ENCODE measurements around the gene IFI27L2. TPM values are rescaled to one million over a fixed set of nuclear protein-coding genes. Genes with fewer than 3 reads are reported as not detected.
A peak's percentile ranks its signal among the peaks of the same experiment; 100 is the strongest.

The IFI27L2 gene
- total RNA-seq, 6 experiments from 2014 or later, result 1.8 to 7.9 (median 4.1) TPM; not detected in 1

DNA sequence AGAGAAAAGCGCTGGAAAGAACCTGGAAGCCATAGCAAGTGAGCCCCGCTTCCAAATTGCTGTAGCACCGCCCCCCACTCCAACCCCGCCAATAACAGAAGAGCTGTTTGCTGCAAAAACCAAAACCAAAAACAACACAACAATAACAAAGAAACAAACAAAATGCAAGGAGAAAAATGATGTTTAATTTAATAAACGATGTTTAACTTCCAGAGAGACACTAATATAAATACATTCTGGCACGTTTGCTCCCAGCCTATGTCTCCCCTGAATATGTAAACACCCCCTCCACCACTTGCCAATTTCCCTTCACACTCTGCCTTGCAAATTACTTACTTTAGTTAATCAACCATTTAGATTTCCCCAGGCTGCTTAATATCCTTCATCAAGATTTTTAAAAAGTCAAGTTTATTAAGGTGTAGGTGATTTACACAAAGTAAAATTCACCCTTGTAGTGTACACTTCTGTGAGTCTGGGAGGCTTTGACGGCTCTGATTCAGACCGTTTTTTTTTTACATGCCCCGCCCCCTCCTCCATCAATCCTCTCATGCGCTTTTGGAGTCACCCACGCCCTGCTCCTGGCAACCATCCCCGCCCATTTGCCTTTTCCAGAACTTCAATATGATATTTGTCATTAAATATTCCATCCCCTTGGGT lies 482 bp upstream of the IFI27L2 start:
- 2% methylated on average over 12 of the region's 12 CpGs for WGBS (ENCODE audit: insufficient coverage, low coverage, low lambda C conversion rate, missing lambda C conversion rate)
- no peaks in the 10 kb centered on the region for H3K9me3 ChIP-seq
- H3K27me3 ChIP-seq, result no peaks in the 10 kb centered on the region
- intact Hi-C loops (cut with DNase I), result loop anchor here (10.0 kb wide), 1 partner anchor 85 kb away; no protein-coding TSS in a partner anchor
- H3K4me1 ChIP-seq, result peaks cover 0 to 7% (median 0%) of the 10 kb centered on the region in 4 donors
- H3K4me3 ChIP-seq, result peak overlapping the region; percentile 28 to 45 (median 30)
- TF ChIP-seq POLR2A (IDR thresholded peaks at IDR 0.05), result no peak
- TF ChIP-seq, protein P1, sequence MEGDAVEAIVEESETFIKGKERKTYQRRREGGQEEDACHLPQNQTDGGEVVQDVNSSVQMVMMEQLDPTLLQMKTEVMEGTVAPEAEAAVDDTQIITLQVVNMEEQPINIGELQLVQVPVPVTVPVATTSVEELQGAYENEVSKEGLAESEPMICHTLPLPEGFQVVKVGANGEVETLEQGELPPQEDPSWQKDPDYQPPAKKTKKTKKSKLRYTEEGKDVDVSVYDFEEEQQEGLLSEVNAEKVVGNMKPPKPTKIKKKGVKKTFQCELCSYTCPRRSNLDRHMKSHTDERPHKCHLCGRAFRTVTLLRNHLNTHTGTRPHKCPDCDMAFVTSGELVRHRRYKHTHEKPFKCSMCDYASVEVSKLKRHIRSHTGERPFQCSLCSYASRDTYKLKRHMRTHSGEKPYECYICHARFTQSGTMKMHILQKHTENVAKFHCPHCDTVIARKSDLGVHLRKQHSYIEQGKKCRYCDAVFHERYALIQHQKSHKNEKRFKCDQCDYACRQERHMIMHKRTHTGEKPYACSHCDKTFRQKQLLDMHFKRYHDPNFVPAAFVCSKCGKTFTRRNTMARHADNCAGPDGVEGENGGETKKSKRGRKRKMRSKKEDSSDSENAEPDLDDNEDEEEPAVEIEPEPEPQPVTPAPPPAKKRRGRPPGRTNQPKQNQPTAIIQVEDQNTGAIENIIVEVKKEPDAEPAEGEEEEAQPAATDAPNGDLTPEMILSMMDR (IDR thresholded peaks at IDR 0.05), result no peak
- no peak overlapping the region for H3K27ac ChIP-seq
- no peaks in the 10 kb centered on the region for H3K36me3 ChIP-seq
- DNase-seq, result no peak
- peak in 2 of 4 donors; percentile 39 to 61 for ATAC-seq

DNA sequence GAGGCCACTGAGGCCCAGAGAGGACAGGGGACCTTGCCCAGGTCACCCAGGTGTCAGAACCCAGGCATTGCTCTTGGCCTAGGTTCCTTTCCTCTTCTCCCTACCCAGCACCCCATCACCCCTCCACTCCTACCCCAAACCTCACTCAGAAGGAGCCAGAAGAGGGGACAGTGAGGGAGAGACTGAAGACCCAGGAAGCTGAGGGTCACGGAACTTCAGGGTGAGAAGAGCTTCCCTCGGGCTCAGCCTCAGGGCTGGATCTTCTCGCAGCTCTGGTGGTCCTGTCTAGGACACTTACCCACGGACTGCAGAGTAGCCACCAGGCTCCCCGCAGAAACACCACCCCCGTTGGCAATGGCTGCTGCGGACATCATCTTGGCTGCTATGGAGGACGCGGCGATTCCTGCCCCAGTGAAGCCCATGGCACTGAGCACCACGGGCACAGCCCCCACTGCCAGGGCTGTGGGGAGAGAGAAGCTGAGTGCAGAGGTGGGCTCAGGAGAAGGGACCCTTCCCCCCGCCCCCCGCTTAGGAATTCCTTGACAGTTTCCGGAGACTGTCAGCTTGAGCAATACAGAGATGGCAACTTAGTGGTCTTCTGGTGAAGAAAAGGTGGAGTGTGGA lies 1.1 kb downstream of the IFI27L2 start:
- DNase-seq, result no peak
- no peaks in the 10 kb centered on the region for H3K9me3 ChIP-seq
- ATAC-seq, result no peak
- H3K36me3 ChIP-seq, result no peaks in the 10 kb centered on the region
- peaks cover 0 to 7% (median 0%) of the 10 kb centered on the region in 4 donors for H3K4me1 ChIP-seq
- 85% methylated on average over 11 of the region's 14 CpGs for WGBS (ENCODE audit: insufficient coverage, low coverage, low lambda C conversion rate, missing lambda C conversion rate)
- H3K27me3 ChIP-seq, result no peaks in the 10 kb centered on the region
- no peak for TF ChIP-seq POLR2A (IDR thresholded peaks at IDR 0.05)
- TF ChIP-seq, protein P1 (IDR thresholded peaks at IDR 0.05), result no peak
- intact Hi-C loops (cut with DNase I), result loop anchor here (10.0 kb wide), 1 partner anchor 84 kb away; no protein-coding TSS in a partner anchor
- H3K4me3 ChIP-seq, result no peak overlapping the region
- H3K27ac ChIP-seq, result no peak overlapping the region

DNA sequence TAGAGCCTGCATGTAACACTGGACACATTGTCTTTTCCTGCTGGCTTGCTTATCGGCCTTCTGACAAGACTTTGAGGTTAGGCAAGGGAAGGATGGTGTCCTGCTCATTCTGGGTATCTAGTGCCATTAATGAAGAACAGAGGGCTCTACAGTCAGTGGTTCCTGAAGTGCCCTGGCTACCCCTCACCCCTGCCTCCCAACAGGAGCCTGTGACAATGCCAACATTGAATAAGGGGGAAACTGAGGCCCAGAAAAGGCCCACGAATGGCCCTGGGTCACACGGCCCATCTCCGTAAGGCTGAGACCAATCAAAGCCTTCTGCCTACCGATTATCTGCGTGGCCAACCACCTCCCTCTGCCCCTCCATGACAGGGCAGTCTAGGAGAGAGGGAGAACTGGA lies 2.1 kb downstream of the IFI27L2 start:
- WGBS (ENCODE audit: insufficient coverage, low coverage, low lambda C conversion rate, missing lambda C conversion rate), result 89% methylated on average over 1 of the region's 6 CpGs

DNA sequence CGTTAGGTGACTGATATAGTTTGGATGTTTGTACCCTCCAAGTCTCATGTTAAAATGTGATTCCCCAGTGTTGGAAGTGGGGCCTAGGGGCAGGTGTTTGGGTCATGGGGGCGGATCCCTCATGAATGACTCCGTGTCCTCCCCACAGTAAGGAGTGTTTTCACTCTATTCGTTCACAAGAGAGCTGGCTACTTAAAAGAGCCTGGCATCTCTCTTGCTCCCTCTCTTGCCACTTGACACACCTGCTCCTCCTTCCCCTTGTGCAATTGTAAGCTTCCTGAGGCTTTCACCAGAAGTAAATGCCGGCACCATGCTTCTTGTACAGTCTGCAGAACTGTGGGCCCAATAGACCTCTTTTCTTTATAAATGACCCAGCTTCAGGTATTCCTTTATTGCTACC lies 2.6 kb downstream of the IFI27L2 start:
- H3K27ac ChIP-seq, result no peak overlapping the region

More for the DNA sequence above, 2.1 kb downstream of the IFI27L2 start:
- Histone ChIP-seq H3K9me3 (no peaks in the 10 kb centered on the region), H3K4me3 (no peak overlapping the region), H3K36me3 (no peaks in the 10 kb centered on the region), H3K27ac (no peak overlapping the region), H3K4me1 (peaks cover 0 to 7% (median 0%) of the 10 kb centered on the region in 4 donors), H3K27me3 (no peaks in the 10 kb centered on the region)
- TF ChIP-seq, protein P1 (IDR thresholded peaks at IDR 0.05), result no peak
- TF ChIP-seq POLR2A (IDR thresholded peaks at IDR 0.05), result no peak
- DNase-seq, result no peak
- ATAC-seq, result no peak
- intact Hi-C loops (cut with DNase I), result loop anchor here (10.0 kb wide), 1 partner anchor 83 kb away; no protein-coding TSS in a partner anchor

More for the DNA sequence above, 2.6 kb downstream of the IFI27L2 start:
- Histone ChIP-seq H3K9me3 (no peaks in the 10 kb centered on the region), H3K4me3 (no peak overlapping the region), H3K36me3 (no peaks in the 10 kb centered on the region), H3K4me1 (peaks cover 0 to 7% (median 0%) of the 10 kb centered on the region in 4 donors), H3K27me3 (no peaks in the 10 kb centered on the region)
- ATAC-seq (no peak), DNase-seq (no peak)
- TF ChIP-seq, protein P1 (IDR thresholded peaks at IDR 0.05), result no peak
- TF ChIP-seq POLR2A (IDR thresholded peaks at IDR 0.05), result no peak
- intact Hi-C loops (cut with DNase I), result loop anchor here (10.0 kb wide), 1 partner anchor 82 kb away; no protein-coding TSS in a partner anchor
- WGBS (ENCODE audit: insufficient coverage, low coverage, low lambda C conversion rate, missing lambda C conversion rate), result 54% methylated on average over 3 of the region's 5 CpGs
